Activated CD8-positive, alpha-beta T cell treated with anti-CD3 and anti-CD28 coated beads, Interleukin-2, amount 10 ng/mL, durations not matched to agents 7 days and 5 days (primary cell): Measurements from ENCODE around the gene EEIG1. TPM values are rescaled to one million over a fixed set of nuclear protein-coding genes. Genes with fewer than 3 reads are reported as not detected.

ENCODE experiments used
- ATAC-seq: fragments of 150-1000 bp; cut with Tn5 transposase; one replicate; pipeline ENCODE4 v1.10.0; 2021; ENCODE audit warnings: moderate library complexity
- CTCF ChIA-PET: fragments of 350-600 bp; sonication (Branson Sonifier 250); formaldehyde crosslinking; loops from one replicate; lab custom pipeline; 2021; ENCODE audit warnings: antibody characterized with exemption; lab: Charles Lee
- POLR2A ChIA-PET: fragments of 350-600 bp; sonication (Branson Sonifier 250); formaldehyde crosslinking; loops from one replicate; lab custom pipeline; 2021; ENCODE audit warnings: antibody characterized with exemption; lab: Charles Lee
- DNase-seq: peaks from one replicate; pipeline ENCODE4 v3.0.0-alpha.2; 2020
- H3K27ac Mint-ChIP-seq: one replicate; pipeline ENCODE4 v1.8.0; 2021; ENCODE audit warnings: mild to moderate bottlenecking, mixed read lengths
- H3K27me3 Mint-ChIP-seq: one replicate; pipeline ENCODE4 v1.8.0; 2021; ENCODE audit warnings: low read depth, mixed read lengths
- H3K36me3 Mint-ChIP-seq: one replicate; pipeline ENCODE4 v1.8.0; 2021; ENCODE audit warnings: low read depth, mixed read lengths
- H3K4me1 Mint-ChIP-seq: one replicate; pipeline ENCODE4 v1.8.0; 2021; ENCODE audit warnings: low read depth, mixed read lengths
- H3K4me3 Mint-ChIP-seq: one replicate; pipeline ENCODE4 v1.8.0; 2021; ENCODE audit warnings: mild to moderate bottlenecking, mixed read lengths
- H3K9me3 Mint-ChIP-seq: one replicate; pipeline ENCODE4 v1.8.0; 2022; ENCODE audit warnings: mixed read lengths; ENCODE audit not compliant: insufficient read depth
- total RNA-seq, 2 experiments: library from RNA; stranded (reverse); gene quantifications; one replicate each; pipeline ENCODE4 v1.2.3, GENCODE V29; 2021

EEIG1 gene
- total RNA-seq, 2 experiments from 2014 or later: 227 to 232 TPM

DNA sequence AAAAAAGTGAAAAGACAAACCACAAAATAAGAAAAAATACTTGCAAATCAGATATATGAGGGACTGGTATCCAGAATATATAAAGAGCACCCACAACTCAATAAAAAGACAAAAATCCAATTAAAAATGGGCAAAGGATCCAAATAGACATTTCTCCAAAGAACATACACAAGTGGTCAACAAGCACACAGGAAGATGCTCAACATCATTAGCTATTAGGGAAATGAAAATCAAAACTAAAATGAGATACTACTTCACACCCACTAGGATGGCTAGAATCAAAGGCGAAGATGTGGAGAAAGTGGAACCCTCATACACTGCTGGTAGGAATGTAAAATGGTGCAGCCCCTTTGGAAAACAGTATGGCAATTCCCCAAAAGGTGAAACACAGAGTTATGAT is 22.1 kb downstream of the EEIG1 start:
- no peak for DNase-seq
- H3K27ac Mint-ChIP-seq: peak overlapping the region; percentile 8
- H3K4me3 Mint-ChIP-seq: no peak overlapping the region
- ATAC-seq: no peak
- no peaks in the 10 kb centered on the region for H3K27me3 Mint-ChIP-seq
- POLR2A ChIA-PET: interaction anchor here (1.4 kb wide), 1 partner anchor 16 kb away, joined by 3 read pairs; no protein-coding TSS in a partner anchor
- H3K4me1 Mint-ChIP-seq: peaks cover 94% of the 10 kb centered on the region
- H3K36me3 Mint-ChIP-seq: peaks cover 71% of the 10 kb centered on the region
- CTCF ChIA-PET: interaction anchor here (0.7 to 15.0 kb wide), 4 partner anchors 17 to 159 kb away, joined by 3 to 151 read pairs (median 74); no protein-coding TSS in a partner anchor
- no peaks in the 10 kb centered on the region for H3K9me3 Mint-ChIP-seq

DNA sequence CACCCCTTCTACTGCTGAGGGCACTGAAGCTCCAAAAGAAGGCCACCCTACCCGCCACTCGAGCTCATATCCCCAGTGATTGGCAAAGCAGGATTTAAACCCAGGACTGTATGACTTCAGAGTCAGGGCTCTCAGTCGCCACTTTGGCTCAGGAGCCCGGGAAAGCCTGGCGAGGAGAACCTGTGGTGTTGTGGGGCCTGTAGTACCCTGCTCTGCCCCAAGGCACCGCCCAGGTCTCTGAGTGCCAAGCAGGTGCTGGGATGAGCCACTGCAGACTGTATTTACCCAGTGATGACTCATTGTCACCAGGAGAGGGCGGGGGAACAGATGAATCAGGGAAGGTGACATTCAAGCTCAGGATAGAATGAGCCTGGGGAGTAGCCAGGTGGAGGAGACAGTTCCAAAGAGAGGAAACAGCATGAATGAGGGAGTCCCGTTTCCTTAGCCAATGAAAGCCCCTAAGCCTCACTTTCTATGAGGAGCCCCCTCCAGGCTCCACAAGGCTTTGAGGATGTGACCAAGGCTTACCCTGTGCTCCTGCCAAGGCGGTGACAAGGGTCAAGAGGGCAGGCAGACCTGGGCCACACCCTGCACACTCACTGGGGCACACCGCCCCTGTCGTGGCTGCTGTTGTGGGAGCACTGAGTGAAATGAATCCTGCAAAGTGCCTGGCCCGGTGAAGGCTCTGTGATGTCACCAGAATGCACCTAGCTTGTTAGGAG is 25.3 kb downstream of the EEIG1 start:
- Mint-ChIP-seq H3K4me3 (peak overlapping the region; percentile 21), H3K4me1 (peaks cover 89% of the 10 kb centered on the region), H3K27ac (peak overlapping the region; percentile 70), H3K27me3 (no peaks in the 10 kb centered on the region), H3K9me3 (no peaks in the 10 kb centered on the region), H3K36me3 (peaks cover 54% of the 10 kb centered on the region)
- ATAC-seq (peak; percentile 96), DNase-seq (peak; percentile 83)
- ChIA-PET CTCF (interaction anchor here (0.6 to 15.0 kb wide), 25 partner anchors 9 to 162 kb away, joined by 3 to 151 read pairs (median 5); partner anchors contain the start of genes EEIG1 and NAIF1), POLR2A (interaction anchor here (1.0 to 2.4 kb wide), 9 partner anchors 10 to 79 kb away, joined by 3 to 12 read pairs (median 4); no protein-coding TSS in a partner anchor)

DNA sequence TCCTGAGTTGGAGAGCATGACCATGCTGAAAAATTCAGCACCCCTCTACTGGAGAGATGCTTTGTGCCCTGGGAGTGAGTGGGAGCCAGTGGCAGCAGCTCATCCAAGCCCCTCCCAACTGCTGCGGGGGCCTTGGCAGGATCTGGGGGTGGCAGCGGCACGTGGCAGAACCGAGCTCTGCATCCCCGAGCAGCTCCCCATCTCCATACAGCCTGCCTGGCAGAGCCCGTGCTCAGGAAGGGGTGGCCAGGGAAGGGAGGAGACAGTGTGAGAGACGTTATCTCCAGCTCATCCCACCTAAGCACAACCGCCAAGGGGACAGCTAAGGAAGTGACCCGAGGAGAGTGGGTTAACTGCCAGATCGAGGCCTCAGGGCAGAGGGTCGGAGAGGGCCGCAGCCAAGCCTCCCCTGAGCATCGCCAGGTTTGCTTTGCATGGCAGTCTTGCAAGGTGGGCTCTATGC is 25.9 kb downstream of the EEIG1 start:
- POLR2A ChIA-PET: interaction anchor here (0.7 to 2.4 kb wide), 8 partner anchors 10 to 134 kb away, joined by 3 to 12 read pairs (median 5); no protein-coding TSS in a partner anchor

DNA sequence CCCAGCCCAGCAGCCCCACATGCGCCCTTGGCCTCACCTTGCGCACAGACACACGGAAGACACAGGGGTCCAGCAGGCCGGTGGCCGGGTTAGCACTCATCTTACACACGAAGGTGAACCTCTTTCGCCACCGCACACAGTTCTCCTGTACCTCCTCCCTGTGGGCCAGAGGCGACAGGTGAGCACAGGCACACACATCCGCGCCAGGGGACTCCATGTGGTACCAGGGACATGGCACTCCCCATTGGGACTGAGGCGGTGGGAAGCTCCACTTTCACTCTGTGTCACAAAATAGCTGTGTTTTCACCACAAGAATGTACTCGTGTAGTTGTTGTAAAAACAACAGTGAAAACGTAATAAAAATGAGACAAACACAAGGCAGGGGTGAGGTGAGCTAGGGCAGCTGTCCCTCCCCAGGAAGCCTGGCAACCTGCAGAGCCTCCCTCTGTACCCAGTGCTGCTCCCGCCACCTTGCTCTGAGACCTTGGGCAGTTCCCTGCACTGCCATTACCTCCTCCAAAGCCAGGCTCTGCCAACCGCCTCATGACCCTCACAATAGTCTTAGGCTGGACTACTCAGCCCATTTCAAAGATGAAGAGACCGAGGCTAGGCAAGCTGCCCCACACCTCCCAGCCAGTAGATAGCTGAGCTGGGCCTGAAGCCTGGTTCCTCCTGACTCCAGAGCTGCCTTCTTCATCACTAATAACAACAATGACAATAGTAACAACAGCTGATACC is 26.9 kb downstream of the EEIG1 start:
- no peak overlapping the region for H3K4me3 Mint-ChIP-seq
- H3K27me3 Mint-ChIP-seq: no peaks in the 10 kb centered on the region
- DNase-seq (no peak), ATAC-seq (no peak)
- CTCF ChIA-PET: interaction anchor here (1.0 to 15.0 kb wide), 14 partner anchors 11 to 164 kb away, joined by 3 to 151 read pairs (median 4); partner anchors contain the start of genes EEIG1 and NAIF1
- H3K36me3 Mint-ChIP-seq: peaks cover 46% of the 10 kb centered on the region
- H3K9me3 Mint-ChIP-seq: no peaks in the 10 kb centered on the region
- POLR2A ChIA-PET: interaction anchor here (0.7 to 2.7 kb wide), 5 partner anchors 17 to 135 kb away, joined by 4 to 12 read pairs (median 6); no protein-coding TSS in a partner anchor
- peak overlapping the region; percentile 46 for H3K27ac Mint-ChIP-seq
- peaks cover 87% of the 10 kb centered on the region for H3K4me1 Mint-ChIP-seq

More for the DNA sequence above, 25.9 kb downstream of the EEIG1 start:
- CTCF ChIA-PET: interaction anchor here (1.0 to 15.0 kb wide), 22 partner anchors 10 to 163 kb away, joined by 3 to 151 read pairs (median 4); partner anchors contain the start of genes EEIG1 and NAIF1
- ATAC-seq: no peak
- peaks cover 54% of the 10 kb centered on the region for H3K36me3 Mint-ChIP-seq
- H3K4me3 Mint-ChIP-seq: no peak overlapping the region
- no peak for DNase-seq
- H3K27me3 Mint-ChIP-seq: no peaks in the 10 kb centered on the region
- H3K4me1 Mint-ChIP-seq: peaks cover 89% of the 10 kb centered on the region
- no peaks in the 10 kb centered on the region for H3K9me3 Mint-ChIP-seq
- H3K27ac Mint-ChIP-seq: peak overlapping the region; percentile 70

DNA sequence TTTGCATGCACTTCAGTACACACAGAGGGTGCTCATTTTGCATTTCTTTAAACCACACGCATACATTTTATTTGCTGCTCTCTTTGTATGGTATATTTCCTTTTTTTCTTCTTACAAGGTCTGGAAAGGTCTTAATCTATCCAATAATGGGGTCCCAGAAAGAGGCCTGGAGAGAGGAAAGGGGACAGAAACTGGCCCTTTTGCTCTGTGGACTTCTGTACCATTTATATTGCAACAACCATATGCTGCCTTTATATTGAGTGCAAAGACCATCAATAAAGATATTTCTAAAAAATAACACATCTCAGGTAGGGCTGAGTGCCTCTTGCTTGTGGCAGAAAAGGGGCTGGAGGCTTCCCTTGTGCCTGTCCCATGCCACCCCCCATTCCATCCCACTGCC is 27.6 kb downstream of the EEIG1 start:
- POLR2A ChIA-PET: interaction anchor here (2.7 kb wide), 1 partner anchor 73 kb away, joined by 7 read pairs; no protein-coding TSS in a partner anchor
- H3K4me3 Mint-ChIP-seq: no peak overlapping the region

GRCh38 chr9:127950513-127951289 is 30.1 kb downstream of the EEIG1 start:
- ChIA-PET CTCF (interaction anchor here (1.2 to 15.0 kb wide), 3 partner anchors 9 to 84 kb away, joined by 3 to 144 read pairs (median 8); no protein-coding TSS in a partner anchor), POLR2A (no interaction called here)
- peaks cover 76% of the 10 kb centered on the region for H3K4me1 Mint-ChIP-seq

More for the DNA sequence above, 27.6 kb downstream of the EEIG1 start:
- Mint-ChIP-seq H3K4me1 (peaks cover 88% of the 10 kb centered on the region), H3K36me3 (peaks cover 48% of the 10 kb centered on the region), H3K9me3 (no peaks in the 10 kb centered on the region), H3K27me3 (no peaks in the 10 kb centered on the region), H3K27ac (no peak overlapping the region)
- ATAC-seq (no peak), DNase-seq (no peak)
- CTCF ChIA-PET: interaction anchor here (1.4 to 15.0 kb wide), 6 partner anchors 11 to 164 kb away, joined by 3 to 151 read pairs (median 42); partner anchors contain the start of gene EEIG1

GRCh38 chr9:127949827-127950512 is 30.8 kb downstream of the EEIG1 start:
- H3K27ac Mint-ChIP-seq: peak overlapping the region; percentile 80
- POLR2A ChIA-PET: no interaction called here
- peaks cover 73% of the 10 kb centered on the region for H3K4me1 Mint-ChIP-seq
- no peaks in the 10 kb centered on the region for H3K27me3 Mint-ChIP-seq
- no peak overlapping the region for H3K4me3 Mint-ChIP-seq
- peaks cover 62% of the 10 kb centered on the region for H3K36me3 Mint-ChIP-seq
- ATAC-seq (no peak), DNase-seq (no peak)
- no peaks in the 10 kb centered on the region for H3K9me3 Mint-ChIP-seq
- CTCF ChIA-PET: interaction anchor here (1.2 to 15.0 kb wide), 3 partner anchors 8 to 85 kb away, joined by 3 to 144 read pairs (median 8); no protein-coding TSS in a partner anchor

More at GRCh38 chr9:127950513-127951289, 30.1 kb downstream of the EEIG1 start:
- Mint-ChIP-seq H3K4me3 (no peak overlapping the region), H3K27me3 (no peaks in the 10 kb centered on the region), H3K9me3 (no peaks in the 10 kb centered on the region), H3K36me3 (peaks cover 60% of the 10 kb centered on the region), H3K27ac (peak overlapping the region; percentile 80)
- no peak for DNase-seq
- no peak for ATAC-seq

- no peak for DNase-seq
- POLR2A ChIA-PET: interaction anchor here (0.9 kb wide), 1 partner anchor 13 kb away, joined by 4 read pairs; no protein-coding TSS in a partner anchor
- no peaks in the 10 kb centered on the region for H3K9me3 Mint-ChIP-seq
- H3K4me1 Mint-ChIP-seq: peaks cover 70% of the 10 kb centered on the region
- CTCF ChIA-PET: interaction anchor here (2.2 kb wide), 1 partner anchor 87 kb away, joined by 13 read pairs; no protein-coding TSS in a partner anchor
- H3K4me3 Mint-ChIP-seq: no peak overlapping the region
- peaks cover 66% of the 10 kb centered on the region for H3K36me3 Mint-ChIP-seq
- no peak for ATAC-seq
- no peaks in the 10 kb centered on the region for H3K27me3 Mint-ChIP-seq
- H3K27ac Mint-ChIP-seq: peak overlapping the region; percentile 61
These were observed 32.7 kb downstream of the EEIG1 start for GRCh38 chr9:127947841-127948710.

DNA sequence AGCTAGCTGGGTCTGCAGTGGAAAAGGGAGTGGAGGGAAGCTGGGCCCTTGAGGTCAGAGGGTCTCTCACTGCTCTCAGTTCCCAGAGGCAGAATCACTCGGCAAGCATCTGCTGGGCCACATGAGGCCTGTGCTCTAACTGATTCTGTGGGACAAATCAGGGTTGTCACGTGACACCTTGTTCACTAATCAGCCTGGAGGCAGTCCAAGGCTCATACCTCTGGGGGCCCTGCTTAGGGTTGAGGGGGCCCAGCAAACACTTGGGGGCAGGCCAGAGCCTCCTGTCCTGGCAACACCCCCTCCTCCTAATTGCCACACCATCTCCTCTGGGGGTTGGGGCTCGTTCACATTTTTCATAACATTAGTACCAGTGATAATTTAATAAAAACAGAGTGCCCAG is 34.1 kb downstream of the EEIG1 start:
- ChIA-PET POLR2A (no interaction called here), CTCF (interaction anchor here (1.1 to 2.2 kb wide), 2 partner anchors 88 to 171 kb away, joined by 3 to 13 read pairs; no protein-coding TSS in a partner anchor)
- Mint-ChIP-seq H3K36me3 (peaks cover 76% of the 10 kb centered on the region), H3K4me3 (no peak overlapping the region), H3K27me3 (no peaks in the 10 kb centered on the region), H3K4me1 (peaks cover 69% of the 10 kb centered on the region), H3K9me3 (no peaks in the 10 kb centered on the region), H3K27ac (no peak overlapping the region)
- no peak for DNase-seq
- no peak for ATAC-seq
